PFSK-1 (cell line): ENCODE data around the gene CREB3L2.

ENCODE experiments used
- FOXP2 ChIP-seq: optimal IDR thresholded peaks from 2 replicates; pipeline ENCODE3; 2011; ENCODE audit warnings: borderline replicate concordance, control low read depth, inconsistent platforms; ENCODE audit not compliant: insufficient read depth; ENCODE audit errors: extremely low read length, extremely low read depth
- POLR2AphosphoS5 ChIP-seq: IDR thresholded peaks from 2 replicates; pipeline ENCODE4 v1.6.1; 2012; ENCODE audit warnings: low read depth, mild to moderate bottlenecking, control low read depth, low read length, moderate library complexity
- SIN3A ChIP-seq: IDR thresholded peaks from 2 replicates; pipeline ENCODE4 v1.6.1; 2012; ENCODE audit warnings: mild to moderate bottlenecking, low read length, moderate library complexity, borderline replicate concordance; ENCODE audit not compliant: insufficient read depth
- TAF1 ChIP-seq: IDR thresholded peaks from 2 replicates; pipeline ENCODE4 v1.6.1; 2012; ENCODE audit warnings: low read length, control low read depth, borderline replicate concordance; ENCODE audit not compliant: insufficient read depth
- TF ChIP-seq, protein P1 (sequence below), 2 experiments: IDR thresholded peaks; 2 replicates each; pipeline versions ENCODE4 v1.6.1 to v1.8.0; 2011 to 2012; ENCODE audit warnings: low read depth in 2 of 2, low read length in 2 of 2, control low read depth in 1 of 2, inconsistent platforms in 1 of 2, mild to moderate bottlenecking in 1 of 2, moderate library complexity in 1 of 2; ENCODE audit not compliant: insufficient read depth in 1 of 2

Gene CREB3L2

DNA sequence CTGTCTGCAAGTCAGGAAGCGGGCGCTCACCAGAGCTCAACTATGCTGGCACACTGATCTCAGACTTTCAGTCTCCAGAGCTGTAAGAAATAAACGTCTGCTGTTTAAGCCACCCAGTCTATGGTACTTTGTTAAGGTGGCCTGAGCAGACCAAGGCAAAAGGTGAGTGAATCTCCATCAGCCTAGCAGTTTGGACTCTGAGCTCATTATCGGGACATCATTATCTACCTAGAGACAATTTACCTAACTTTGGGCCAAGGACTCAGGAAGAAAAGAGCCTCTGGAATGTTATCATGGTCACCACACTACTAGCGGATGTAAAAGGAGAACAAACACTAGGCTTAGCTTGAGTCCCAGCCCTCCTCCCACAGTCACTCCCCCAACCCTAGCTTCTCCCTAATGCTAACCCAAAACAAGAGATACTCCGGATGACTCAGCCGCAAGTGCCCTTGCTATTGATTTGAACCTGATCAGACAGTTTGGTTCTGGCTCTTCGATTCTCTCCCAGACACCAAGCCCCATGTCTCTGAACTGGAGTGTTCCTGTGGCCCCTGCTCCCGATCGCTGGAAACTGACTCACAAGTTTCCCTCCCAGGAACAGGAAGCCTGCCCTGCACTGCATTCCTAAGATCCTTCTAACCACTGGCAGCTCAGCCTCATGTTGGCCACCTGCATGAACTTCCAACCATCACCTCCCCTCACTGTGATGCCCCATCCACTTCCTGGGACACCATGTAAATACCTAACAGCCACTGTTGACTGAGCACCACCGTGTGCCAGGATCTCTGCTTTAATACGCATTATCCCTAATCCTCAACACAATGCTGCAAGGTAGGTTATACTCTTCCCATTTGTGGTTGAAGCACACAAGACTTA, 34.5 kb downstream of the CREB3L2 start:
- TF ChIP-seq FOXP2 (no peak), TAF1 (no peak), POLR2AphosphoS5 (no peak), SIN3A (no peak)
- TF ChIP-seq, protein P1, sequence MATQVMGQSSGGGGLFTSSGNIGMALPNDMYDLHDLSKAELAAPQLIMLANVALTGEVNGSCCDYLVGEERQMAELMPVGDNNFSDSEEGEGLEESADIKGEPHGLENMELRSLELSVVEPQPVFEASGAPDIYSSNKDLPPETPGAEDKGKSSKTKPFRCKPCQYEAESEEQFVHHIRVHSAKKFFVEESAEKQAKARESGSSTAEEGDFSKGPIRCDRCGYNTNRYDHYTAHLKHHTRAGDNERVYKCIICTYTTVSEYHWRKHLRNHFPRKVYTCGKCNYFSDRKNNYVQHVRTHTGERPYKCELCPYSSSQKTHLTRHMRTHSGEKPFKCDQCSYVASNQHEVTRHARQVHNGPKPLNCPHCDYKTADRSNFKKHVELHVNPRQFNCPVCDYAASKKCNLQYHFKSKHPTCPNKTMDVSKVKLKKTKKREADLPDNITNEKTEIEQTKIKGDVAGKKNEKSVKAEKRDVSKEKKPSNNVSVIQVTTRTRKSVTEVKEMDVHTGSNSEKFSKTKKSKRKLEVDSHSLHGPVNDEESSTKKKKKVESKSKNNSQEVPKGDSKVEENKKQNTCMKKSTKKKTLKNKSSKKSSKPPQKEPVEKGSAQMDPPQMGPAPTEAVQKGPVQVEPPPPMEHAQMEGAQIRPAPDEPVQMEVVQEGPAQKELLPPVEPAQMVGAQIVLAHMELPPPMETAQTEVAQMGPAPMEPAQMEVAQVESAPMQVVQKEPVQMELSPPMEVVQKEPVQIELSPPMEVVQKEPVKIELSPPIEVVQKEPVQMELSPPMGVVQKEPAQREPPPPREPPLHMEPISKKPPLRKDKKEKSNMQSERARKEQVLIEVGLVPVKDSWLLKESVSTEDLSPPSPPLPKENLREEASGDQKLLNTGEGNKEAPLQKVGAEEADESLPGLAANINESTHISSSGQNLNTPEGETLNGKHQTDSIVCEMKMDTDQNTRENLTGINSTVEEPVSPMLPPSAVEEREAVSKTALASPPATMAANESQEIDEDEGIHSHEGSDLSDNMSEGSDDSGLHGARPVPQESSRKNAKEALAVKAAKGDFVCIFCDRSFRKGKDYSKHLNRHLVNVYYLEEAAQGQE (IDR thresholded peaks at IDR 0.05; ENCODE audit: insufficient read depth in 1 of 2, low read depth in 2 of 2, low read length in 2 of 2): no peak

DNA sequence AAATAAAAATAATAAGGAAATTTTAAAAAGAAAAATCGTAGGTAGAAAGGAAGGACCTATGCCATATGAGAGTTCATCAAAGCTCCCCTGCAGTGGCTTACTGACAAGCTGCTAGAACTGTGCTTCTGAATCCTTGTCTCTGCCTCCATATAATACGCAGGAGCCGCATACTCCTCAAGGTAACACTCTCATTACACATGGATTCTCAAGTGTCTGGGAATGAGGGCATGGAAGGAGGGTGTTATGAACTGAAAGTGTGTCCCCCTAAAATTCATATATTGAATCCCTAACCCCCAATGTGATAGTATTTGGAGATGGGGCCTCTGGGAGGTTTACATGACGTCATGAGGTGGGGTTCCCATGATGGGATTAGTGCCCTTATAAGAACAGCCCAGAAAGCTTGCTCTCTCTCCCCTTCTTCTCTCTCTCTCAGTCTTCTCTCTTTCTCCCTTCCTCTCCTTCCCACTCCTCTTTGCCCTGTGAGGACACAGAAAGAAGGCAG, 35.2 kb downstream of the CREB3L2 start:
- TF ChIP-seq, protein P1 (IDR thresholded peaks at IDR 0.05; ENCODE audit: insufficient read depth in 1 of 2, low read depth in 2 of 2, low read length in 2 of 2): no peak
- TF ChIP-seq POLR2AphosphoS5 (no peak), TAF1 (no peak), SIN3A (no peak), FOXP2 (no peak)

DNA sequence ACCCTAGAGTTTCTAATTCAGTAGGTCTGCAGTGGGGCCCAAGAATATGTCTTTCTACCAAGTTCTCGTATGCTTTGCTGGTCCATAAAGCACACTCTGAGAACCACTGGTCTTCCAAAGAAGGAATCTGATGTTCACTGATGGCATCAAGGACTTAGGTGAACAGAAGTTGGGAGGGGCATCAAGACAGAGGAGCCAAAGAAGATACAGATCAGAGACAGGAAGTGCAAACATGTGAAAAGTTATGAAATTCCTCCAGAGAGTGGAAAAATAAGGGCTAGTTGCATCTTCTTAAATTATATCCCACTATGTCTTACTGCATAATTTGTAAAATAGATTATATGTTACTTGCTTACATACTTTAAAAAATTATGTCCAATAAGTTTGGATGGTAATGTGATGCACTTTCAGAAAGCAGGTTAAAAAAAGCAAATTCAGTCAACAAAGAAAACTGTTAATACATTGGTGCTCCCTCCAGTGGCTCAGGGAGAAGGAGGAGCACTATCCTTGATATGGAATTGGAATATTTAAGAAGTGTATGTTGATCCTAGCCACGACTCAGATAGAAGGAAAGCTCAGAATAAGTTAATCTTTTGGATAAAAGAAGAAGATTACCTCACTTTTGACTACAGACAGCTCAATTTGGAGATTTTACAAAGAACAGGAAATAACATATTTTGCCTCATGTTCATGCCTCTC, 35.8 kb downstream of the CREB3L2 start:
- TF ChIP-seq, protein P1 (IDR thresholded peaks at IDR 0.05; ENCODE audit: insufficient read depth in 1 of 2, low read depth in 2 of 2, low read length in 2 of 2): no peak
- TF ChIP-seq SIN3A (no peak), POLR2AphosphoS5 (no peak), FOXP2 (no peak), TAF1 (no peak)

DNA sequence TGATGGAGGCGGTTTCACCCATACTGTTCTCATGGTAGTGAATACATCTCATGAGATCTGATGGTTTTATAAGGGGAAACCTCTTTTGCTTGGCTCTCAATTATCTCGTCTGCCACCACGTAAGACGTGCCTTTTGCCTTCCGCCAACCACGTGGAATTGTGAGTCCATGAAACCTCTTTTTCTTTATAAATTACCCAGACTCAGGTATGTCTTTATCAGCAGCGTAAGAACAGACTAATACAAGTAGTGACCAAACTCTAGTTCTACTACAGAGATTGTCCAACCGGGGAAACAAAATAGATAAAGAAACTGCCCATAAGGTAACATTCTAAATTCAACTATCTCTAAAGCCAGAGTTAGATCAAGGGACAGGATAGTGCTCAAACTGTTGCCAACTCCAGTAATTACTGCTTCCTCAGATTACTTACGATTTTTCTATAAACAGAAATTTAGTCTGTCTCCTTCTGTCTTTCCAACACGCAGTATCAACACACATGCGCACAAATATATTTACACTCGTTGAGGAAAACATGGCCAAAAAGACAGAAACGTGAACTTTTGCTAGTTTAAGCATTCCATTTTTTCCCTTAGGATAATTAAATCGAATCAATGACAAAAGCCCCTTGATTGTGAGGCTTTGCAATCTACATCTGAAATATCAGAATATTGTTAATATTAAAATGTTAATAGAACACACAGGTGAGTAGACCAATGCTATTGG, 36.9 kb downstream of the CREB3L2 start:
- TF ChIP-seq FOXP2: no peak
- TF ChIP-seq POLR2AphosphoS5: no peak
- no peak for TF ChIP-seq TAF1
- no peak for TF ChIP-seq SIN3A
- TF ChIP-seq, protein P1 (IDR thresholded peaks at IDR 0.05; ENCODE audit: insufficient read depth in 1 of 2, low read depth in 2 of 2, low read length in 2 of 2): no peak
